Liver (tissue), 9 donors: ENCODE results near the gene CDK9. TPM values are rescaled to one million over a fixed set of nuclear protein-coding genes. Genes with fewer than 3 reads are reported as not detected.

Experiments used
- DNase-seq: peaks from one replicate; pipeline ENCODE4 v3.0.0-alpha.2; 2017; ENCODE audit warnings: low spot score
- H3K27ac ChIP-seq, 2 donors: one replicate each; pipeline ENCODE4 v1.7.0; 2013; ENCODE audit warnings: inconsistent platforms in 2 of 2, low read length in 2 of 2, control low read depth in 1 of 2, low read depth in 1 of 2, mild to moderate bottlenecking in 1 of 2
- H3K27me3 ChIP-seq, 4 donors: one replicate each; pipeline versions ENCODE4 v1.6.1 to v1.7.0; 2013; ENCODE audit warnings: low read length in 3 of 4, inconsistent platforms in 1 of 4, mild to moderate bottlenecking in 1 of 4, moderate library complexity in 1 of 4; ENCODE audit not compliant: control insufficient read depth in 4 of 4, insufficient read depth in 4 of 4
- H3K36me3 ChIP-seq, 4 donors: one replicate each; pipeline versions ENCODE4 v1.6.1 to v1.7.0; 2013; ENCODE audit warnings: low read length in 3 of 4, mild to moderate bottlenecking in 3 of 4, low read depth in 1 of 4, moderate library complexity in 1 of 4; ENCODE audit not compliant: control insufficient read depth in 4 of 4, insufficient read depth in 3 of 4
- H3K4me1 ChIP-seq, 4 donors: one replicate each; pipeline versions ENCODE4 v1.6.1 to v1.7.0; 2013; ENCODE audit warnings: low read length in 3 of 4, mild to moderate bottlenecking in 3 of 4, moderate library complexity in 1 of 4; ENCODE audit not compliant: control insufficient read depth in 4 of 4, insufficient read depth in 4 of 4
- H3K4me3 ChIP-seq, 3 donors: one replicate each; pipeline versions ENCODE4 v1.6.1 to v1.7.0; 2013; ENCODE audit warnings: low read length in 3 of 3, control low read depth in 1 of 3, low read depth in 1 of 3, mild to moderate bottlenecking in 1 of 3
- H3K9ac ChIP-seq, 2 donors: one replicate each; pipeline ENCODE4 v1.7.0; 2013; ENCODE audit warnings: low read length in 2 of 2, mild to moderate bottlenecking in 2 of 2, moderate library complexity in 2 of 2, control low read depth in 1 of 2, low read depth in 1 of 2
- H3K9me3 ChIP-seq, 4 donors: one replicate each; pipeline versions ENCODE4 v1.6.1 to v1.7.0; 2013; ENCODE audit warnings: low read length in 3 of 4; ENCODE audit not compliant: control insufficient read depth in 4 of 4
- ATF3 ChIP-seq: IDR thresholded peaks from 2 replicates; pipeline ENCODE4 v1.6.1; 2016; ENCODE audit warnings: antibody characterized with exemption
- EGR1 ChIP-seq, 2 donors: IDR thresholded peaks; 2 replicates each; pipeline ENCODE4 v1.6.1; 2016 to 2018; ENCODE audit warnings: antibody characterized with exemption in 2 of 2, low read depth in 2 of 2
- FOXA1 ChIP-seq: IDR thresholded peaks from 2 replicates; pipeline ENCODE4 v1.6.1; 2016; ENCODE audit warnings: antibody characterized with exemption
- FOXA2 ChIP-seq: IDR thresholded peaks from 2 replicates; pipeline ENCODE4 v1.6.1; 2016; ENCODE audit warnings: antibody characterized with exemption
- GABPA ChIP-seq, 2 donors: IDR thresholded peaks in 1 of 2; conservative IDR thresholded peaks in 1 of 2; 2 replicates each; pipeline ENCODE4 v1.6.1; 2016; ENCODE audit warnings: antibody characterized with exemption in 2 of 2, mild to moderate bottlenecking in 1 of 2, moderate library complexity in 1 of 2
- HNF4A ChIP-seq, 2 donors: conservative IDR thresholded peaks; 2 replicates each; pipeline ENCODE4 v1.6.1; 2016; ENCODE audit warnings: antibody characterized with exemption in 2 of 2, mild to moderate bottlenecking in 2 of 2
- JUND ChIP-seq, 2 donors: IDR thresholded peaks; 2 replicates each; pipeline ENCODE4 v1.6.1; 2016; ENCODE audit warnings: antibody characterized with exemption in 2 of 2
- MAX ChIP-seq: IDR thresholded peaks from 2 replicates; pipeline ENCODE4 v1.6.1; 2016; ENCODE audit warnings: antibody characterized with exemption
- SP1 ChIP-seq: IDR thresholded peaks from 2 replicates; pipeline ENCODE4 v1.6.1; 2018; ENCODE audit warnings: antibody characterized with exemption, mild to moderate bottlenecking
- ZBTB33 ChIP-seq: IDR thresholded peaks from 2 replicates; pipeline ENCODE4 v1.6.1; 2016; ENCODE audit warnings: antibody characterized with exemption
- WGBS: extraction: QIAGEN DNeasy Blood & Tissue Kit; methylation state at CpG from one replicate; pipeline ENCODE4 v1.1.7; 2013; 5-methylcytosine and 5-hydroxymethylcytosine counted together
- polyA plus RNA-seq, 2 donors: library from polyadenylated mRNA; stranded (reverse) in 1 of 2; unstranded in 1 of 2; fragments of 200-250 nt in 1 of 2; fragments of >200 nt in 1 of 2; fragmentation: Nextera tagmentation in 1 of 2; extraction: Ambion mirVana in 1 of 2; gene quantifications; one replicate each; pipeline versions ENCODE4 v1.2.1 to v1.2.3, GENCODE V29; 2013 to 2015
- total RNA-seq, 2 donors: library from RNA; depleted of rRNA; stranded (reverse); fragments of >200 nt; gene quantifications; one replicate each; pipeline ENCODE4 v1.2.3, GENCODE V29; 2014
- TF ChIP-seq, protein P1 (sequence below): fragments of 150-350 bp; IDR thresholded peaks from 2 replicates; pipeline ENCODE4 v1.5.1; 2017; ENCODE audit warnings: improper control_type of control experiment, low read depth, low read length; ENCODE audit not compliant: missing input control
- TF ChIP-seq, protein P2 (sequence below): IDR thresholded peaks from 2 replicates; pipeline ENCODE4 v1.6.1; 2016; ENCODE audit warnings: antibody characterized with exemption, mild to moderate bottlenecking
- donor health status: healthy.
- donor health status: healthy.
- donor health status: healthy.
- donor health status: healthy.
- donor health status: healthy.

Gene CDK9
- total and polyA plus RNA-seq, 4 donors = 31.8 to 41.4 (median 36.8) TPM

- no peak for DNase-seq
- TF ChIP-seq EGR1 (IDR thresholded peaks at IDR 0.05; ENCODE audit: low read depth in 2 of 2) (no peak), HNF4A (conservative IDR thresholded peaks at IDR 0.05) (no peak), GABPA (IDR thresholded peaks at IDR 0.05 in 1 of 2, conservative IDR thresholded peaks at IDR 0.05 in 1 of 2) (no peak)
- TF ChIP-seq, protein P1, sequence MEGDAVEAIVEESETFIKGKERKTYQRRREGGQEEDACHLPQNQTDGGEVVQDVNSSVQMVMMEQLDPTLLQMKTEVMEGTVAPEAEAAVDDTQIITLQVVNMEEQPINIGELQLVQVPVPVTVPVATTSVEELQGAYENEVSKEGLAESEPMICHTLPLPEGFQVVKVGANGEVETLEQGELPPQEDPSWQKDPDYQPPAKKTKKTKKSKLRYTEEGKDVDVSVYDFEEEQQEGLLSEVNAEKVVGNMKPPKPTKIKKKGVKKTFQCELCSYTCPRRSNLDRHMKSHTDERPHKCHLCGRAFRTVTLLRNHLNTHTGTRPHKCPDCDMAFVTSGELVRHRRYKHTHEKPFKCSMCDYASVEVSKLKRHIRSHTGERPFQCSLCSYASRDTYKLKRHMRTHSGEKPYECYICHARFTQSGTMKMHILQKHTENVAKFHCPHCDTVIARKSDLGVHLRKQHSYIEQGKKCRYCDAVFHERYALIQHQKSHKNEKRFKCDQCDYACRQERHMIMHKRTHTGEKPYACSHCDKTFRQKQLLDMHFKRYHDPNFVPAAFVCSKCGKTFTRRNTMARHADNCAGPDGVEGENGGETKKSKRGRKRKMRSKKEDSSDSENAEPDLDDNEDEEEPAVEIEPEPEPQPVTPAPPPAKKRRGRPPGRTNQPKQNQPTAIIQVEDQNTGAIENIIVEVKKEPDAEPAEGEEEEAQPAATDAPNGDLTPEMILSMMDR = no peak
- TF ChIP-seq, protein P2, sequence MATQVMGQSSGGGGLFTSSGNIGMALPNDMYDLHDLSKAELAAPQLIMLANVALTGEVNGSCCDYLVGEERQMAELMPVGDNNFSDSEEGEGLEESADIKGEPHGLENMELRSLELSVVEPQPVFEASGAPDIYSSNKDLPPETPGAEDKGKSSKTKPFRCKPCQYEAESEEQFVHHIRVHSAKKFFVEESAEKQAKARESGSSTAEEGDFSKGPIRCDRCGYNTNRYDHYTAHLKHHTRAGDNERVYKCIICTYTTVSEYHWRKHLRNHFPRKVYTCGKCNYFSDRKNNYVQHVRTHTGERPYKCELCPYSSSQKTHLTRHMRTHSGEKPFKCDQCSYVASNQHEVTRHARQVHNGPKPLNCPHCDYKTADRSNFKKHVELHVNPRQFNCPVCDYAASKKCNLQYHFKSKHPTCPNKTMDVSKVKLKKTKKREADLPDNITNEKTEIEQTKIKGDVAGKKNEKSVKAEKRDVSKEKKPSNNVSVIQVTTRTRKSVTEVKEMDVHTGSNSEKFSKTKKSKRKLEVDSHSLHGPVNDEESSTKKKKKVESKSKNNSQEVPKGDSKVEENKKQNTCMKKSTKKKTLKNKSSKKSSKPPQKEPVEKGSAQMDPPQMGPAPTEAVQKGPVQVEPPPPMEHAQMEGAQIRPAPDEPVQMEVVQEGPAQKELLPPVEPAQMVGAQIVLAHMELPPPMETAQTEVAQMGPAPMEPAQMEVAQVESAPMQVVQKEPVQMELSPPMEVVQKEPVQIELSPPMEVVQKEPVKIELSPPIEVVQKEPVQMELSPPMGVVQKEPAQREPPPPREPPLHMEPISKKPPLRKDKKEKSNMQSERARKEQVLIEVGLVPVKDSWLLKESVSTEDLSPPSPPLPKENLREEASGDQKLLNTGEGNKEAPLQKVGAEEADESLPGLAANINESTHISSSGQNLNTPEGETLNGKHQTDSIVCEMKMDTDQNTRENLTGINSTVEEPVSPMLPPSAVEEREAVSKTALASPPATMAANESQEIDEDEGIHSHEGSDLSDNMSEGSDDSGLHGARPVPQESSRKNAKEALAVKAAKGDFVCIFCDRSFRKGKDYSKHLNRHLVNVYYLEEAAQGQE = no peak
- no peak overlapping the region for H3K27ac ChIP-seq
- WGBS = 96% methylated on average over 5 of the region's 5 CpGs
- no peak overlapping the region for H3K4me3 ChIP-seq
- no peaks in the 10 kb centered on the region for H3K36me3 ChIP-seq
- no peak overlapping the region for H3K9ac ChIP-seq
- H3K27me3 ChIP-seq = no peaks in the 10 kb centered on the region
- H3K9me3 ChIP-seq = no peaks in the 10 kb centered on the region
- peaks cover 0 to 10% (median 8%) of the 10 kb centered on the region in 4 donors for H3K4me1 ChIP-seq
Measured at GRCh38 chr9:127772603-127773002, 13.2 kb upstream of the CDK9 start.

GRCh38 chr9:127773272-127773671, 12.6 kb upstream of the CDK9 start:
- peaks cover 0 to 10% (median 8%) of the 10 kb centered on the region in 4 donors for H3K4me1 ChIP-seq
- H3K9me3 ChIP-seq = no peaks in the 10 kb centered on the region
- TF ChIP-seq ATF3 (no peak), ZBTB33 (no peak), EGR1 (IDR thresholded peaks at IDR 0.05; ENCODE audit: low read depth in 2 of 2) (no peak), FOXA1 (no peak), FOXA2 (no peak), GABPA (IDR thresholded peaks at IDR 0.05 in 1 of 2, conservative IDR thresholded peaks at IDR 0.05 in 1 of 2) (no peak), JUND (IDR thresholded peaks at IDR 0.05) (no peak), HNF4A (conservative IDR thresholded peaks at IDR 0.05) (no peak), SP1 (no peak), MAX (no peak)
- TF ChIP-seq, protein P1 = no peak
- no peaks in the 10 kb centered on the region for H3K27me3 ChIP-seq
- no peak overlapping the region for H3K27ac ChIP-seq
- H3K9ac ChIP-seq = no peak overlapping the region
- WGBS = 92% methylated on average over 3 of the region's 3 CpGs
- DNase-seq = no peak
- no peak overlapping the region for H3K4me3 ChIP-seq
- no peaks in the 10 kb centered on the region for H3K36me3 ChIP-seq
